OCI-LY3 (cell line): ENCODE data around the gene RGS9BP.
A peak's percentile ranks its signal among the peaks of the same experiment; 100 is the strongest.

Experiments used
- H2AFZ ChIP-seq: fragments of 200-600, 300-600 bp; shearing (Covaris generic); 2 replicates; pipeline ENCODE4 v1.6.0; 2014; ENCODE audit warnings: antibody characterized with exemption, low read depth, low read length
- H3K27ac ChIP-seq: fragments of 200-600, 300-600 bp; sonication (generic); 2 replicates; pipeline ENCODE4 v1.5.1; 2014; ENCODE audit warnings: mild to moderate bottlenecking, low read length, moderate library complexity, mixed read lengths
- H3K27me3 ChIP-seq: fragments of 200-600, 300-600 bp; sonication (generic); 2 replicates; pipeline ENCODE4 v1.6.1; 2014; ENCODE audit warnings: low read depth, low read length, mixed read lengths
- H3K36me3 ChIP-seq: fragments of 200-600, 300-600 bp; sonication (generic); replicated peaks from 2 replicates; pipeline ENCODE3; 2014; ENCODE audit warnings: low read depth, low read length, mixed read lengths
- H3K4me1 ChIP-seq: fragments of 300-600, 200-600 bp; sonication (generic); 2 replicates; pipeline ENCODE4 v1.6.1; 2014; ENCODE audit warnings: low read length, mixed read lengths
- H3K4me2 ChIP-seq: fragments of 200-600, 300-600 bp; sonication (generic); 2 replicates; pipeline ENCODE4 v1.6.1; 2014; ENCODE audit warnings: low read length, mixed read lengths
- H3K4me3 ChIP-seq: fragments of 300-600, 200-600 bp; sonication (generic); 2 replicates; pipeline ENCODE4 v1.5.1; 2014; ENCODE audit warnings: antibody characterized with exemption, mild to moderate bottlenecking, low read length, moderate library complexity
- H3K79me2 ChIP-seq: fragments of 300-600, 200-600 bp; shearing (Covaris generic); 2 replicates; pipeline ENCODE4 v1.6.1; 2014; ENCODE audit warnings: mild to moderate bottlenecking, low read length, mixed read lengths
- H3K9ac ChIP-seq: fragments of 300-600, 200-600 bp; shearing (Covaris generic); 2 replicates; pipeline ENCODE4 v1.6.0; 2014; ENCODE audit warnings: mild to moderate bottlenecking, low read length, moderate library complexity
- H3K9me3 ChIP-seq: fragments of 200-600, 300-600 bp; shearing (Covaris generic); 2 replicates; pipeline ENCODE4 v1.6.1; 2014; ENCODE audit warnings: low read length, mixed read lengths; ENCODE audit not compliant: insufficient read depth
- H4K20me1 ChIP-seq: fragments of 200-600, 300-600 bp; sonication (generic); 2 replicates; pipeline ENCODE4 v1.6.1; 2016; ENCODE audit warnings: low read length, mixed read lengths; ENCODE audit not compliant: insufficient read depth
- CTCF ChIP-seq: fragments of 200-600, 300-600 bp; sonication (generic); IDR thresholded peaks from 2 replicates; pipeline ENCODE4 v1.5.1; 2014; ENCODE audit warnings: antibody characterized with exemption, low read length, low read depth
- EZH2phosphoT487 ChIP-seq: fragments of 200-600 bp; shearing (Covaris generic); IDR thresholded peaks from 2 replicates; pipeline ENCODE4 v1.6.1; 2018; ENCODE audit warnings: antibody characterized with exemption, mixed run types, low read depth

Gene RGS9BP

DNA sequence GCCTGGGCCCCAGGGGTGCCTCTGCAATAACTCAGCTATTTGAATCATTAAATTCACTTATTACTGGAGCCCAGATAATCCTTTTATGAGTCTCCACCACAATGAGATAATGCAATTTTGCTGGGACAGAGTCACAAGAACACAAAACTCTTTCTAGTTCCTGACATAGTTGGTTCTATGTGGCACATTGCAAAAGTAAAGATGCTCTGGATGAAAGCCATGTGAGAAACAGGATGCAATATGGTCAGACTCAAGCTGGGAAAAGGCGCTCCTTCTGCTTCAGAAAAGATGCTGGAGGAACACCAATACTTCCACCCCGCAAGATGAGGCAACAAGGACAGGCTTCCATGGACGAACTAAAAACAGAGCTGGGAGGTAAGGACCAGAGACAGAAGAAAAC, 6.3 kb upstream of the RGS9BP start:
- Histone ChIP-seq H3K9ac (no peak overlapping the region), H3K27me3 (no peaks in the 10 kb centered on the region), H2AFZ (no peak overlapping the region), H4K20me1 (peaks cover 56% of the 10 kb centered on the region), H3K9me3 (no peaks in the 10 kb centered on the region), H3K27ac (no peak overlapping the region), H3K4me2 (no peak overlapping the region), H3K36me3 (peaks cover 18% of the 10 kb centered on the region), H3K79me2 (peaks cover 98% of the 10 kb centered on the region), H3K4me1 (peaks cover 8% of the 10 kb centered on the region), H3K4me3 (no peak overlapping the region)
- TF ChIP-seq EZH2phosphoT487 (no peak), CTCF (no peak)

DNA sequence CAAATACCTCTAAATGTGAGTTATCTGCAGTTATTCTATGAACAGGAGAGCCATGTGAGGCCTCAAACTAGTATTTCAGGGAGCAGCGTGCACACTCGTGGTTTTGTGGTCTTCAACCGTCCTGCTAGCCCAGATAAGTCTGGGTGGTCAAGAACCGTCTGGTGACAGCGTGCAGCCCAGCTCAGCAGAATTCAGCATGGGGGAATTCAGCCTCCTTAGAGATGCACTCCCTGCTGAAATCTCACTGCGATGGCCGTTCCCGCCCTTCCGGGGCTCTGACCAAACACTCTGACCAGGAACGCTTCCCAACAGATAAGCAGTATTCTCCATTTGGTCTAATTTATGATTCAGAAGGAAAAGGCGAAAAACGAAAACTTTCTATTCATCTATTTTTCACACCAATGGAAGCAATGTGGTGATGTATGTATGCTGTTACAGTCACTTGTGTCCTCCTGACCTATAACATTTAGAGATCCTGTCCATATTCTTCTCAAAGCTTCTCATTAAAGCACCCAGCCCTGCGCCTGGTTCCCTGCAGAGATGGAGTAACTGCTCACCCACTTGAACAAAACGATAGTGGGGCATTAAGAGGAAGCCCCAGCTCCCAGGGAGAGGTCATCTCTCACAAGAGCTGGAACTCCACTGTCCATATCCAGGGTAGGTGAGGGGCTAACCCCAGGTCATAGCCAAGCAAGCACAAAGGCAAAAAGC, 3.6 kb upstream of the RGS9BP start:
- Histone ChIP-seq H3K4me3 (no peak overlapping the region), H2AFZ (no peak overlapping the region), H3K79me2 (peaks cover 79% of the 10 kb centered on the region), H3K4me1 (peaks cover 8% of the 10 kb centered on the region), H3K27me3 (no peaks in the 10 kb centered on the region), H3K36me3 (peaks cover 9% of the 10 kb centered on the region), H3K4me2 (no peak overlapping the region), H3K9ac (no peak overlapping the region), H3K27ac (no peak overlapping the region), H3K9me3 (no peaks in the 10 kb centered on the region), H4K20me1 (peaks cover 53% of the 10 kb centered on the region)
- TF ChIP-seq CTCF (no peak), EZH2phosphoT487 (no peak)

DNA sequence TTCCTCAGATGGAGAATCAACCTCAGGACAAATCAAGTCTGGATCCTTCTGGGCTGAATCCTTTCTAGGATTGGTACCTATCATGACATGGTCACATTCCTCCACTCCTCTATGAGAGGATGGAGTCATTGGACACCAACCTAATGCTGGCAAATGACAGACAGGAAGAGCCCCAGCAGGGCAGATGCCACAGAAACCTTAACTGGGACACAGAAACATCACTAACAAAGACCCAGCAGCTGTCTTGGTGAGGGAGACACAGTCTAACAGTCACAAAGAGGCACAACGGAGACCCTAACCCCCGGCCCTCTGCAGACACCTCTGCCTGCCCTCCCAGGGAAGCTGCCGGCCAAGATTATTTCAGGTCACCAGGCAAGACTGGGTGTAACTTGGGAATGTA, 2.8 kb upstream of the RGS9BP start:
- H3K4me1 ChIP-seq = peaks cover 8% of the 10 kb centered on the region
- H2AFZ ChIP-seq = no peak overlapping the region
- no peak overlapping the region for H3K9ac ChIP-seq
- peaks cover 51% of the 10 kb centered on the region for H4K20me1 ChIP-seq
- H3K27me3 ChIP-seq = no peaks in the 10 kb centered on the region
- peaks cover 6% of the 10 kb centered on the region for H3K36me3 ChIP-seq
- H3K4me3 ChIP-seq = no peak overlapping the region
- no peak for TF ChIP-seq EZH2phosphoT487
- no peak for TF ChIP-seq CTCF
- peaks cover 70% of the 10 kb centered on the region for H3K79me2 ChIP-seq
- no peak overlapping the region for H3K4me2 ChIP-seq
- no peak overlapping the region for H3K27ac ChIP-seq
- no peaks in the 10 kb centered on the region for H3K9me3 ChIP-seq

DNA sequence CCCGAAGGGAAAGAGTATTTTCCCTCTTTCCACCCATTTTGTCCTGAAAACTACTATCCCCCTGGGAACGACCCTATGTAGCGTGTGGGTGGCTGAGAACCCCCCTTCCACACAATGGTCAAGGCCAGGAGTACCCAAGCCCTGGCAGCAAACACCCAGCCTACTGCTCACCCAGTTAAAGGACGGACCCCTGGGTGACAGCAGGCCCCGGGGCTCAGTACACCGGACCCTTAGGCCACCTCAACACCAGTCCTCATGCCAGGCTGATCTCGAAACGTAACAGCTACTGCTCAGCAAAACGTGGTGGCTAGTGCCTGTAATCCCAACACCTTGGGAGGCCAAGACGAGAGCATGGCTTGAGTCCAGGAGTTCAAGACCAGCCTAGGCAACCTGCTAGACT, 2.1 kb upstream of the RGS9BP start:
- Histone ChIP-seq H2AFZ (no peak overlapping the region), H3K9me3 (no peaks in the 10 kb centered on the region), H4K20me1 (peaks cover 46% of the 10 kb centered on the region), H3K36me3 (peaks cover 4% of the 10 kb centered on the region), H3K79me2 (peaks cover 63% of the 10 kb centered on the region), H3K9ac (peak overlapping the region; percentile 86; the same call in 1 of the 2 replicates), H3K4me2 (peak overlapping the region; percentile 98), H3K4me3 (peak overlapping the region; percentile 95), H3K27me3 (no peaks in the 10 kb centered on the region), H3K4me1 (peaks cover 8% of the 10 kb centered on the region), H3K27ac (no peak overlapping the region)
- TF ChIP-seq CTCF (no peak), EZH2phosphoT487 (no peak)
